GM12878 (cell line): Measurements from ENCODE around the gene SINHCAF. TPM values are rescaled to one million over a fixed set of nuclear protein-coding genes. Genes with fewer than 3 reads are reported as not detected.
A peak's percentile ranks its signal among the peaks of the same experiment; 100 is the strongest.

Experiments
- ATAC-seq: fragments of 200-7000 bp; cut with Tn5 transposase; 3 replicates; pipeline ENCODE4 v1.9.1; 2020; ENCODE audit warnings: mild to moderate bottlenecking, moderate library complexity
- BruUV-seq: library from RNA; stranded (reverse); fragments of 400-500 nt; replicated peaks from 2 replicates; lab custom pipeline; 2021; lab: Mats Ljungman, UMichigan
- CTCF ChIA-PET: fragments of 300-600 bp; sonication (Branson Sonifier 250); formaldehyde crosslinking; extraction: SDS; loops from one replicate; lab custom pipeline; 2021; ENCODE audit warnings: inconsistent platforms; lab: Yijun Ruan, JAX
- POLR2A ChIA-PET: fragments of 350-600 bp; formaldehyde crosslinking; extraction: SDS; loops from one replicate; lab custom pipeline; 2021; ENCODE audit warnings: inconsistent platforms; lab: Charles Lee
- RAD21 ChIA-PET: fragments of 300-600 bp; sonication (Branson Sonifier 250); formaldehyde crosslinking; loops from one replicate; lab custom pipeline; 2023; ENCODE audit warnings: antibody characterized with exemption; ENCODE audit not compliant: unreplicated experiment; lab: Charles Lee
- SMC1A ChIA-PET: fragments of 300-600 bp; sonication (Branson Sonifier 250); formaldehyde crosslinking; loops from one replicate; lab custom pipeline; 2023; ENCODE audit not compliant: unreplicated experiment, uncharacterized antibody; lab: Charles Lee
- DNase-seq: peaks from one replicate; pipeline ENCODE4 v3.0.0-alpha.2; 2011; ENCODE audit warnings: low read depth, low spot score
- FAIRE-seq: peaks from 3 replicates; lab custom pipeline; 2011; peaks lifted over from hg19 to GRCh38; lab: Jason Lieb, UNC
- H2AFZ ChIP-seq: 2 replicates; pipeline ENCODE4 v1.6.0; 2011; ENCODE audit warnings: low read depth, low read length, control low read depth; ENCODE audit not compliant: control insufficient read depth
- H3K27ac ChIP-seq: 2 replicates; pipeline ENCODE4 v1.5.1; 2011; ENCODE audit warnings: control low read depth; ENCODE audit not compliant: control insufficient read depth, insufficient read depth
- H3K27me3 ChIP-seq, 2 experiments: replicated peaks in 1 of 2; 2 replicates each; pipeline versions ENCODE4 v1.6.0 to v1.6.1; 2011; ENCODE audit warnings: low read length in 1 of 2; ENCODE audit not compliant: control insufficient read depth in 2 of 2, insufficient read depth in 2 of 2
- H3K36me3 ChIP-seq, 2 experiments: 2 replicates each; pipeline ENCODE4 v1.5.1; 2011; ENCODE audit warnings: low read length in 1 of 2; ENCODE audit not compliant: control insufficient read depth in 2 of 2, insufficient read depth in 2 of 2
- H3K4me1 ChIP-seq: 2 replicates; pipeline ENCODE4 v1.6.1; 2011; ENCODE audit warnings: mild to moderate bottlenecking, low read length, moderate library complexity, mixed read lengths; ENCODE audit not compliant: control insufficient read depth, insufficient read depth
- H3K4me2 ChIP-seq: 2 replicates; pipeline ENCODE4 v1.6.0; 2011; ENCODE audit warnings: control low read depth; ENCODE audit not compliant: control insufficient read depth, insufficient read depth
- H3K4me3 ChIP-seq: fragments of 200-600 bp; sonication (generic); 2 replicates; pipeline ENCODE4 v1.5.1; 2016
- H3K79me2 ChIP-seq: 2 replicates; pipeline ENCODE4 v1.6.0; 2011; ENCODE audit warnings: low read length; ENCODE audit not compliant: control insufficient read depth, insufficient read depth
- H3K9ac ChIP-seq: 2 replicates; pipeline ENCODE4 v1.8.0; 2011; ENCODE audit warnings: low read length, control low read depth, mixed read lengths; ENCODE audit not compliant: control insufficient read depth, insufficient read depth
- H3K9me3 ChIP-seq: replicated peaks from 3 replicates; pipeline ENCODE4 v1.5.1; 2011; ENCODE audit warnings: mild to moderate bottlenecking, low read length; ENCODE audit not compliant: control insufficient read depth, insufficient read depth
- H4K20me1 ChIP-seq: 2 replicates; pipeline ENCODE4 v1.6.0; 2011; ENCODE audit not compliant: control insufficient read depth, insufficient read depth
- BCL3 ChIP-seq: IDR thresholded peaks from 2 replicates; pipeline ENCODE4 v1.6.1; 2011; ENCODE audit warnings: borderline replicate concordance, low read depth, mild to moderate bottlenecking, moderate library complexity, low read length; ENCODE audit not compliant: insufficient read depth, poor library complexity, severe bottlenecking
- BHLHE40 ChIP-seq, 2 experiments: fragments of 450-650 bp in 1 of 2; IDR thresholded peaks; 2 replicates each; pipeline ENCODE4 v1.6.1; 2011 to 2017; ENCODE audit warnings: low read depth in 2 of 2, borderline replicate concordance in 1 of 2, improper control_type of control experiment in 1 of 2, low read length in 1 of 2, mild to moderate bottlenecking in 1 of 2
- BMI1 ChIP-seq: fragments of 450-650 bp; IDR thresholded peaks from 2 replicates; pipeline ENCODE4 v1.6.1; 2016; ENCODE audit warnings: mild to moderate bottlenecking, moderate library complexity, borderline replicate concordance
- CBX3 ChIP-seq: fragments of 200-600 bp; sonication (generic); IDR thresholded peaks from 2 replicates; pipeline ENCODE4 v1.6.1; 2016; ENCODE audit warnings: low read depth, borderline replicate concordance
- CHD4 ChIP-seq: fragments of 200-600 bp; sonication (generic); IDR thresholded peaks from 2 replicates; pipeline ENCODE4 v1.6.1; 2016; ENCODE audit warnings: mild to moderate bottlenecking
- DPF2 ChIP-seq: fragments of 450-650 bp; IDR thresholded peaks from 2 replicates; pipeline ENCODE4 v1.6.1; 2017; ENCODE audit warnings: mild to moderate bottlenecking
- EGR1 ChIP-seq, 2 experiments: IDR thresholded peaks; 1 replicate in 1 of 2; 2 replicates in 1 of 2; pipeline ENCODE4 v1.6.1; 2011 to 2012; ENCODE audit warnings: low read depth in 2 of 2, low read length in 2 of 2, borderline replicate concordance in 1 of 2, mild to moderate bottlenecking in 1 of 2, moderate library complexity in 1 of 2
- IKZF2 ChIP-seq, 2 experiments: fragments of 450-650 bp; IDR thresholded peaks; 2 replicates each; pipeline ENCODE4 v1.6.1; 2017; ENCODE audit warnings: mild to moderate bottlenecking in 2 of 2, moderate library complexity in 2 of 2
- MTA3 ChIP-seq: IDR thresholded peaks from 2 replicates; pipeline ENCODE4 v1.6.1; 2012; ENCODE audit warnings: low read length, inconsistent platforms, borderline replicate concordance
- POU2F2 ChIP-seq: IDR thresholded peaks from 3 replicates; pipeline ENCODE4 v1.6.1; 2011; ENCODE audit warnings: low read depth, mild to moderate bottlenecking, low read length, borderline replicate concordance
- STAT1 ChIP-seq: fragments of 450-650 bp; conservative IDR thresholded peaks from 2 replicates; pipeline ENCODE4 v1.6.1; 2014; ENCODE audit warnings: antibody characterized with exemption, mild to moderate bottlenecking
- TBL1XR1 ChIP-seq: IDR thresholded peaks from 2 replicates; pipeline ENCODE4 v1.6.1; 2012; ENCODE audit warnings: low read depth, low read length, improper control_type of control experiment
- YY1 ChIP-seq: IDR thresholded peaks from 2 replicates; pipeline ENCODE4 v1.6.1; 2011; ENCODE audit warnings: low read depth, mild to moderate bottlenecking, low read length
- ZBED1 ChIP-seq: IDR thresholded peaks from 2 replicates; pipeline ENCODE4 v1.6.1; 2016; ENCODE audit warnings: borderline replicate concordance
- ZNF207 ChIP-seq: fragments of 450-650 bp; IDR thresholded peaks from 2 replicates; pipeline ENCODE4 v1.6.1; 2014; ENCODE audit warnings: antibody characterized with exemption, mild to moderate bottlenecking, borderline replicate concordance
- ZNF274 ChIP-seq: IDR thresholded peaks from one replicate; pipeline ENCODE4 v1.8.0; 2011; ENCODE audit not compliant: insufficient read length, insufficient read depth
- ZNF384 ChIP-seq: IDR thresholded peaks from 2 replicates; pipeline ENCODE4 v1.6.1; 2012; ENCODE audit warnings: low read depth, mild to moderate bottlenecking, low read length, improper control_type of control experiment, borderline replicate concordance
- WGBS: methylation state at CpG from one replicate; pipeline ENCODE4 v1.1.6; 2016; ENCODE audit warnings: low lambda C conversion rate; ENCODE audit not compliant: insufficient replicate concordance, insufficient coverage; ENCODE audit errors: missing lambda C conversion rate; 5-methylcytosine and 5-hydroxymethylcytosine counted together
- in situ Hi-C: fragments of 300-500 bp; cut with MboI; formaldehyde crosslinking; loops from 9 replicates; pipeline ENCODE4 v1.14.3; 2018; ENCODE audit warnings: mixed read lengths
- intact Hi-C: fragments of 100-400 bp; cut with micrococcal nuclease; formaldehyde crosslinking; loops from one replicate; pipeline ENCODE4 v1.14.2; 2022; ENCODE audit not compliant: unreplicated experiment
- polyA plus RNA-seq, 11 experiments: library from polyadenylated mRNA; depleted of rRNA in 4 of 11; unstranded in 6 of 11; stranded (reverse) in 5 of 11; fragments of >200 nt; fragmentation: Nextera tagmentation in 4 of 11; fragmentation: Illumina TruSeq in 1 of 11; extraction: Ambion mirVana in 4 of 11; extraction: Trizol in 1 of 11; gene quantifications; 1 replicate in 1 of 11; 2 replicates in 10 of 11; pipeline versions ENCODE4 v1.2.1 to v1.2.3, GENCODE V29; 2011 to 2016; ENCODE audit warnings: inconsistent platforms in 2 of 11, missing spikeins in 2 of 11, low read depth in 1 of 11
- total RNA-seq, 4 experiments: library from RNA; depleted of rRNA in 3 of 4; stranded (reverse); fragments of >200 nt in 3 of 4; fragmentation: Illumina TruSeq in 1 of 4; extraction: Trizol in 1 of 4; gene quantifications; 2 replicates each; pipeline versions ENCODE4 v1.2.1 to v1.2.3, GENCODE V29; 2013 to 2021

Gene SINHCAF
- total and polyA plus RNA-seq, 10 of the 15 experiments (the other 5 are each of a cell fraction or from before 2014, with no cell fraction given): 60.4 to 156 (median 90.3) TPM

GRCh38 chr12:31259136-31259886, 66.6 kb downstream of the SINHCAF start:
- no peaks in the 10 kb centered on the region for H3K9me3 ChIP-seq
- H3K79me2 ChIP-seq: no peaks in the 10 kb centered on the region
- DNase-seq: no peak
- peak; percentile 7 for FAIRE-seq
- POLR2A ChIA-PET: no interaction called here
- RAD21 ChIA-PET: no interaction called here
- TF ChIP-seq BMI1: no peak
- TF ChIP-seq IKZF2 (IDR thresholded peaks at IDR 0.05): no peak
- no peak for TF ChIP-seq STAT1
- no peak for TF ChIP-seq EGR1 (IDR thresholded peaks at IDR 0.05; ENCODE audit: borderline replicate concordance in 1 of 2, low read depth in 2 of 2, low read length in 2 of 2)
- H4K20me1 ChIP-seq: no peaks in the 10 kb centered on the region
- no peak overlapping the region for H3K4me2 ChIP-seq
- BruUV-seq: no TSS peak
- H3K9ac ChIP-seq: no peak overlapping the region
- in situ Hi-C loops: no loop called here
- intact Hi-C loops: no loop called here
- H3K27ac ChIP-seq: no peak overlapping the region
- SMC1A ChIA-PET: interaction anchor here (1.4 kb wide), 1 partner anchor 13 kb away, joined by 6 read pairs; no protein-coding TSS in a partner anchor
- no peak overlapping the region for H2AFZ ChIP-seq
- no peak for ATAC-seq
- no peaks in the 10 kb centered on the region for H3K27me3 ChIP-seq
- H3K36me3 ChIP-seq: no peaks in the 10 kb centered on the region
- 75% methylated on average over 8 of the region's 8 CpGs for WGBS
- H3K4me3 ChIP-seq: no peak overlapping the region
- CTCF ChIA-PET: interaction anchor here (13.5 kb wide), 1 partner anchor 11 kb away, joined by 140 read pairs; no protein-coding TSS in a partner anchor
- no peaks in the 10 kb centered on the region for H3K4me1 ChIP-seq

- Histone ChIP-seq H3K27ac (no peak overlapping the region), H3K79me2 (no peaks in the 10 kb centered on the region), H3K36me3 (no peaks in the 10 kb centered on the region), H3K27me3 (no peaks in the 10 kb centered on the region), H2AFZ (no peak overlapping the region), H4K20me1 (no peaks in the 10 kb centered on the region), H3K9me3 (no peaks in the 10 kb centered on the region), H3K4me1 (no peaks in the 10 kb centered on the region), H3K4me3 (no peak overlapping the region), H3K9ac (no peak overlapping the region), H3K4me2 (no peak overlapping the region)
- SMC1A ChIA-PET: interaction anchor here (0.6 to 1.5 kb wide), 2 partner anchors 14 to 305 kb away, joined by 3 to 5 read pairs; no protein-coding TSS in a partner anchor
- CTCF ChIA-PET: interaction anchor here (13.5 kb wide), 1 partner anchor 12 kb away, joined by 140 read pairs; no protein-coding TSS in a partner anchor
- in situ Hi-C loops: no loop called here
- POLR2A ChIA-PET: no interaction called here
- intact Hi-C loops: no loop called here
- ATAC-seq (no peak), DNase-seq (no peak), FAIRE-seq (no peak)
- RAD21 ChIA-PET: interaction anchor here (1.1 kb wide), 1 partner anchor 13 kb away, joined by 3 read pairs; no protein-coding TSS in a partner anchor
- no TSS peak for BruUV-seq
- 79% methylated on average over 6 of the region's 6 CpGs for WGBS
- TF ChIP-seq MTA3 (no peak), POU2F2 (no peak), ZBED1 (no peak), ZNF207 (no peak), BHLHE40 (IDR thresholded peaks at IDR 0.05; ENCODE audit: borderline replicate concordance in 1 of 2, low read depth in 2 of 2, low read length in 1 of 2) (no peak), DPF2 (no peak), YY1 (no peak), ZNF274 (no peak), IKZF2 (IDR thresholded peaks at IDR 0.05) (no peak), CBX3 (no peak), BCL3 (no peak), TBL1XR1 (no peak), ZNF384 (no peak), CHD4 (no peak)
Measured at GRCh38 chr12:31257784-31258183, 68.2 kb downstream of the SINHCAF start.
